Measurements from ENCODE around the gene NOTCH4. TPM values are rescaled to one million over a fixed set of nuclear protein-coding genes. Genes with fewer than 3 reads are reported as not detected.

Gene NOTCH4
- total and polyA plus RNA-seq, 9 of the 15 experiments (the other 6 are each of a cell fraction or from before 2014, with no cell fraction given), result 0.24 to 4.3 (median 1.7) TPM

- TF ChIP-seq UBTF (IDR thresholded peaks at IDR 0.05; ENCODE audit: borderline replicate concordance in 1 of 2, low read depth in 2 of 2, low read length in 2 of 2), result no peak
- TF ChIP-seq POLR3A (IDR thresholded peaks at IDR 0.05; ENCODE audit: borderline replicate concordance, extremely low read depth, insufficient read depth, insufficient read length), result no peak
- TF ChIP-seq, protein P1, sequence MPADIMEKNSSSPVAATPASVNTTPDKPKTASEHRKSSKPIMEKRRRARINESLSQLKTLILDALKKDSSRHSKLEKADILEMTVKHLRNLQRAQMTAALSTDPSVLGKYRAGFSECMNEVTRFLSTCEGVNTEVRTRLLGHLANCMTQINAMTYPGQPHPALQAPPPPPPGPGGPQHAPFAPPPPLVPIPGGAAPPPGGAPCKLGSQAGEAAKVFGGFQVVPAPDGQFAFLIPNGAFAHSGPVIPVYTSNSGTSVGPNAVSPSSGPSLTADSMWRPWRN (IDR thresholded peaks at IDR 0.05; ENCODE audit: low read depth), result peak; percentile 26; the same call in 1 of the 2 replicates
- TF ChIP-seq ZNF398 (CRISPR knock-in tag; IDR thresholded peaks at IDR 0.05), result no peak
- no peak for TF ChIP-seq SP2 (IDR thresholded peaks at IDR 0.05; ENCODE audit: extremely low read depth, low read depth, low read length, poor library complexity, severe bottlenecking)
- peak; percentile 55 for TF ChIP-seq RBM39 (optimal IDR thresholded peaks at IDR 0.05; ENCODE audit: low read depth, low read length)
- TF ChIP-seq, protein P2, sequence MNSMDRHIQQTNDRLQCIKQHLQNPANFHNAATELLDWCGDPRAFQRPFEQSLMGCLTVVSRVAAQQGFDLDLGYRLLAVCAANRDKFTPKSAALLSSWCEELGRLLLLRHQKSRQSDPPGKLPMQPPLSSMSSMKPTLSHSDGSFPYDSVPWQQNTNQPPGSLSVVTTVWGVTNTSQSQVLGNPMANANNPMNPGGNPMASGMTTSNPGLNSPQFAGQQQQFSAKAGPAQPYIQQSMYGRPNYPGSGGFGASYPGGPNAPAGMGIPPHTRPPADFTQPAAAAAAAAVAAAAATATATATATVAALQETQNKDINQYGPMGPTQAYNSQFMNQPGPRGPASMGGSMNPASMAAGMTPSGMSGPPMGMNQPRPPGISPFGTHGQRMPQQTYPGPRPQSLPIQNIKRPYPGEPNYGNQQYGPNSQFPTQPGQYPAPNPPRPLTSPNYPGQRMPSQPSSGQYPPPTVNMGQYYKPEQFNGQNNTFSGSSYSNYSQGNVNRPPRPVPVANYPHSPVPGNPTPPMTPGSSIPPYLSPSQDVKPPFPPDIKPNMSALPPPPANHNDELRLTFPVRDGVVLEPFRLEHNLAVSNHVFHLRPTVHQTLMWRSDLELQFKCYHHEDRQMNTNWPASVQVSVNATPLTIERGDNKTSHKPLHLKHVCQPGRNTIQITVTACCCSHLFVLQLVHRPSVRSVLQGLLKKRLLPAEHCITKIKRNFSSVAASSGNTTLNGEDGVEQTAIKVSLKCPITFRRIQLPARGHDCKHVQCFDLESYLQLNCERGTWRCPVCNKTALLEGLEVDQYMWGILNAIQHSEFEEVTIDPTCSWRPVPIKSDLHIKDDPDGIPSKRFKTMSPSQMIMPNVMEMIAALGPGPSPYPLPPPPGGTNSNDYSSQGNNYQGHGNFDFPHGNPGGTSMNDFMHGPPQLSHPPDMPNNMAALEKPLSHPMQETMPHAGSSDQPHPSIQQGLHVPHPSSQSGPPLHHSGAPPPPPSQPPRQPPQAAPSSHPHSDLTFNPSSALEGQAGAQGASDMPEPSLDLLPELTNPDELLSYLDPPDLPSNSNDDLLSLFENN (IDR thresholded peaks at IDR 0.05; ENCODE audit: low read depth in 2 of 2, low read length in 2 of 2), result no peak
- TF ChIP-seq ZNF280A (IDR thresholded peaks at IDR 0.05; ENCODE audit: low read depth, partially characterized antibody), result no peak
- no peak for TF ChIP-seq ETS2 (tag; IDR thresholded peaks at IDR 0.05; ENCODE audit: borderline replicate concordance, poor library complexity, severe bottlenecking)
Observed at GRCh38 chr6:32178547-32179440, 45.1 kb downstream of the NOTCH4 start (continued).

Measured in K562 (cell line).